ENCODE data around the gene APC. TPM values are rescaled to one million over a fixed set of nuclear protein-coding genes. Genes with fewer than 3 reads are reported as not detected.

The APC gene
- total RNA-seq, 1 experiment from 2014 or later: 40.0 TPM

DNA sequence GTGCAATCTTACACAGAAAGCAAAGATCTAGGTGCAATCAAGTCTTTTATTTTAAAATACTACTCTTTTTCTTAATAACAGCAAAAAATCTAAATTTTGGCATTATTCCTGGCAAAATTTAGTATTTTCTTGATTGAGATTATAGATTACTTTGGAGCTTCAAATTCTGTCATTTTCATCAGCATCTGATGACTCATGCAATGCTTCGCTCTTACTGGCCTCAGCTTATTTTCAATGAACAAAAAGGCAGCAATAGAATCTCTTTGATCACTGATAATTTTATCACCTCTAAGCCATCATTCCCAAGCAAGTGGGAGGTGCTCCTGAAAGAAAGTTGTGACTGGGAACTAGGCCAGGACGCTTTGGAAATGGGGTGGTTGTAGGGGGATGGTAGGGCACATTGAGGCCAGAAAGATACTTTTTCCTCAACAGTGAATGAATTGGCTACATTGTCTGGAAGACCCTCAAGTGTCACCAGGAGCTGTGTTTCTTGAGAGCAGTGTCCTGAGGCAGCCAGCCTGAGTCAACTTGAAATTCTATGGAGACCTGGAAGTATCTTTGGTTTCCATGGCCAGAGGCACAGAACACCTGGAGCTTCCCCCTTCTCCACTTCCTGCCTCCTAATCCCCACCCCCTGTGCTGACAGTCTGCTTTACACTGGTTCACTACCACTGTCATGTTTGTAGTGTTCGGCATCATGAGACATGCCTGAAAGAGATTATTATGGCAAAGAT, 46.9 kb upstream of the APC start:
- H3K27me3 Mint-ChIP-seq (ENCODE audit: low read depth): no peaks in the 10 kb centered on the region
- no peak overlapping the region for H3K4me3 Mint-ChIP-seq
- TF ChIP-seq, protein P1, sequence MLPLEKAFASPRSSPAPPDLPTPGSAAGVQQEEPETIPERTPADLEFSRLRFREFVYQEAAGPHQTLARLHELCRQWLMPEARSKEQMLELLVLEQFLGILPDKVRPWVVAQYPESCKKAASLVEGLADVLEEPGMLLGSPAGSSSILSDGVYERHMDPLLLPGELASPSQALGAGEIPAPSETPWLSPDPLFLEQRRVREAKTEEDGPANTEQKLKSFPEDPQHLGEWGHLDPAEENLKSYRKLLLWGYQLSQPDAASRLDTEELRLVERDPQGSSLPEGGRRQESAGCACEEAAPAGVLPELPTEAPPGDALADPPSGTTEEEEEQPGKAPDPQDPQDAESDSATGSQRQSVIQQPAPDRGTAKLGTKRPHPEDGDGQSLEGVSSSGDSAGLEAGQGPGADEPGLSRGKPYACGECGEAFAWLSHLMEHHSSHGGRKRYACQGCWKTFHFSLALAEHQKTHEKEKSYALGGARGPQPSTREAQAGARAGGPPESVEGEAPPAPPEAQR (CRISPR knock-in tag; IDR thresholded peaks at IDR 0.05): no peak
- no peak for TF ChIP-seq EMX1 (CRISPR knock-in tag; IDR thresholded peaks at IDR 0.05)
- no peak for TF ChIP-seq NR1H2 (CRISPR knock-in tag; IDR thresholded peaks at IDR 0.05)
- no peak for TF ChIP-seq MAX (CRISPR knock-in tag; IDR thresholded peaks at IDR 0.05)
- TF ChIP-seq ESRRA (CRISPR knock-in tag; IDR thresholded peaks at IDR 0.05; ENCODE audit: borderline replicate concordance): no peak
- TF ChIP-seq ZMAT4 (CRISPR knock-in tag; IDR thresholded peaks at IDR 0.05): no peak
- TF ChIP-seq, protein P2, sequence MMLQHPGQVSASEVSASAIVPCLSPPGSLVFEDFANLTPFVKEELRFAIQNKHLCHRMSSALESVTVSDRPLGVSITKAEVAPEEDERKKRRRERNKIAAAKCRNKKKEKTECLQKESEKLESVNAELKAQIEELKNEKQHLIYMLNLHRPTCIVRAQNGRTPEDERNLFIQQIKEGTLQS (CRISPR knock-in tag; conservative IDR thresholded peaks at IDR 0.05): no peak
- no peak for TF ChIP-seq MXD4 (CRISPR knock-in tag; IDR thresholded peaks at IDR 0.05; ENCODE audit: borderline replicate concordance)
- no peak for TF ChIP-seq ZNF219 (CRISPR knock-in tag; IDR thresholded peaks at IDR 0.05; ENCODE audit: borderline replicate concordance)
- TF ChIP-seq, protein P3, sequence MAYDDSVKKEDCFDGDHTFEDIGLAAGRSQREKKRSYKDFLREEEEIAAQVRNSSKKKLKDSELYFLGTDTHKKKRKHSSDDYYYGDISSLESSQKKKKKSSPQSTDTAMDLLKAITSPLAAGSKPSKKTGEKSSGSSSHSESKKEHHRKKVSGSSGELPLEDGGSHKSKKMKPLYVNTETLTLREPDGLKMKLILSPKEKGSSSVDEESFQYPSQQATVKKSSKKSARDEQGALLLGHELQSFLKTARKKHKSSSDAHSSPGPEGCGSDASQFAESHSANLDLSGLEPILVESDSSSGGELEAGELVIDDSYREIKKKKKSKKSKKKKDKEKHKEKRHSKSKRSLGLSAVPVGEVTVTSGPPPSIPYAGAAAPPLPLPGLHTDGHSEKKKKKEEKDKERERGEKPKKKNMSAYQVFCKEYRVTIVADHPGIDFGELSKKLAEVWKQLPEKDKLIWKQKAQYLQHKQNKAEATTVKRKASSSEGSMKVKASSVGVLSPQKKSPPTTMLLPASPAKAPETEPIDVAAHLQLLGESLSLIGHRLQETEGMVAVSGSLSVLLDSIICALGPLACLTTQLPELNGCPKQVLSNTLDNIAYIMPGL (CRISPR knock-in tag; IDR thresholded peaks at IDR 0.05): no peak
- no peak for TF ChIP-seq CREM (CRISPR knock-in tag; IDR thresholded peaks at IDR 0.05)
- H3K36me3 Mint-ChIP-seq: no peaks in the 10 kb centered on the region
- peaks cover 18% of the 10 kb centered on the region for H3K4me1 Mint-ChIP-seq
- CTCF ChIA-PET: interaction anchor here (1.0 to 4.8 kb wide), 12 partner anchors 17 to 231 kb away, joined by 3 to 91 read pairs (median 12); partner anchors contain the start of genes APC and REEP5
- peaks cover 8% of the 10 kb centered on the region for H3K9me3 Mint-ChIP-seq
- ATAC-seq: peak; percentile 8; the same call in 1 of the 2 replicates
- POLR2A ChIA-PET: interaction anchor here (0.6 to 2.6 kb wide), 2 partner anchors 17 to 170 kb away, joined by 3 to 7 read pairs; partner anchors contain the start of gene SRP19
- H3K27ac Mint-ChIP-seq: no peak overlapping the region
- no peak for DNase-seq (ENCODE audit: low spot score)

- ATAC-seq: peak; percentile 16
- DNase-seq (ENCODE audit: low spot score): no peak
- POLR2A ChIA-PET: interaction anchor here (0.6 to 2.6 kb wide), 2 partner anchors 17 to 170 kb away, joined by 3 to 7 read pairs; partner anchors contain the start of gene SRP19
- CTCF ChIA-PET: interaction anchor here (0.8 to 4.8 kb wide), 18 partner anchors 13 to 230 kb away, joined by 3 to 91 read pairs (median 10); partner anchors contain the start of genes APC, REEP5 and SRP19
- Mint-ChIP-seq H3K4me1 (peaks cover 18% of the 10 kb centered on the region), H3K4me3 (no peak overlapping the region), H3K27ac (no peak overlapping the region), H3K36me3 (no peaks in the 10 kb centered on the region), H3K27me3 (ENCODE audit: low read depth) (no peaks in the 10 kb centered on the region), H3K9me3 (peaks cover 8% of the 10 kb centered on the region)
- TF ChIP-seq ELF4 (CRISPR knock-in tag; IDR thresholded peaks at IDR 0.05; ENCODE audit: low read depth): no peak
- TF ChIP-seq ZMAT4 (CRISPR knock-in tag; IDR thresholded peaks at IDR 0.05): no peak
- TF ChIP-seq NR2C2 (CRISPR knock-in tag; IDR thresholded peaks at IDR 0.05): no peak
- TF ChIP-seq ZNF232 (CRISPR knock-in tag; IDR thresholded peaks at IDR 0.05): no peak
- TF ChIP-seq CREB1 (CRISPR knock-in tag; IDR thresholded peaks at IDR 0.05): no peak
- TF ChIP-seq, protein P1 (CRISPR knock-in tag; IDR thresholded peaks at IDR 0.05): no peak
These were observed 46.4 kb upstream of the APC start for GRCh38 chr5:112691339-112691680.

Data from WTC11 (cell line).